Stomach smooth muscle (tissue), 2 donors: ENCODE results near the gene MAP3K5.
A peak's percentile ranks its signal among the peaks of the same experiment; 100 is the strongest.

Experiments
- H3K27ac ChIP-seq: one replicate; pipeline ENCODE4 v1.7.0; 2013; ENCODE audit warnings: mild to moderate bottlenecking, low read length, inconsistent platforms
- H3K27me3 ChIP-seq, 2 donors: one replicate each; pipeline ENCODE4 v1.7.0; 2013; ENCODE audit warnings: low read length in 2 of 2; ENCODE audit not compliant: insufficient read depth in 2 of 2, control insufficient read depth in 1 of 2
- H3K36me3 ChIP-seq, 2 donors: one replicate each; pipeline ENCODE4 v1.7.0; 2013; ENCODE audit warnings: low read length in 2 of 2; ENCODE audit not compliant: control insufficient read depth in 2 of 2, insufficient read depth in 2 of 2
- H3K4me1 ChIP-seq: one replicate; pipeline ENCODE4 v1.7.0; 2013; ENCODE audit warnings: low read length; ENCODE audit not compliant: control insufficient read depth, insufficient read depth
- H3K4me3 ChIP-seq, 2 donors: one replicate each; pipeline ENCODE4 v1.7.0; 2013; ENCODE audit warnings: low read length in 2 of 2
- H3K9ac ChIP-seq, 2 donors: one replicate each; pipeline ENCODE4 v1.7.0; 2013; ENCODE audit warnings: low read length in 2 of 2, mild to moderate bottlenecking in 1 of 2
- H3K9me3 ChIP-seq, 2 donors: one replicate each; pipeline ENCODE4 v1.7.0; 2013; ENCODE audit warnings: low read length in 2 of 2; ENCODE audit not compliant: control insufficient read depth in 2 of 2
- donor health status: healthy.
- donor health status: Pancreatic carcinoma.

The MAP3K5 gene

GRCh38 chr6:136566851-136567250 is 225.4 kb downstream of the MAP3K5 start:
- Histone ChIP-seq H3K36me3 (peaks cover 3 to 5% of the 10 kb centered on the region in 2 donors), H3K4me1 (no peaks in the 10 kb centered on the region), H3K27me3 (no peaks in the 10 kb centered on the region), H3K4me3 (no peak overlapping the region), H3K27ac (no peak overlapping the region), H3K9ac (no peak overlapping the region), H3K9me3 (no peaks in the 10 kb centered on the region)

DNA sequence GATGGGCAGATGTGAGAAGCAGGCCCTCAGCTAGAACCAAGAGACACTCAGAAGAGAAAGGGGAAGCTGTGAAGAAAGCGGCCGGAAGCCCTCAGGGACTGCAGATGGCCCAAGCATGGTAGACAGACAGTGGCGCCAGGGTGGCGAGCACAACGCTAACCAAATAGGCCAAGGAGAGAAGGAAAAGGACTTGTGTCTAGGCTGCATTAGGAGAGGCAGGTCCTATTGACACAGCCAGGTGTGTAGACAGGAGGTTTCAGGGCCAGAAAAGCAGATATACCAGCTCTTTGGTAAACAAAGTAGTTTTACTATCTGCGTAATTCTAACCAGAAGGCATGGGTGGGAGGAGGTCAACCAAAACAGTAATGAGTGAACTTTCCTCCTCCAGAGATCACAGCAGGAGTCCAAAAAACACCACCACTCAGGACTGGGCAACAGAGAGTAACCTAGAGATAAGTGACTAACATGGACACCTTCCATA is 226.2 kb downstream of the MAP3K5 start:
- Histone ChIP-seq H3K4me3 (no peak overlapping the region), H3K27ac (no peak overlapping the region), H3K4me1 (no peaks in the 10 kb centered on the region), H3K36me3 (peaks cover 5 to 8% of the 10 kb centered on the region in 2 donors), H3K27me3 (no peaks in the 10 kb centered on the region), H3K9ac (no peak overlapping the region), H3K9me3 (no peaks in the 10 kb centered on the region)

DNA sequence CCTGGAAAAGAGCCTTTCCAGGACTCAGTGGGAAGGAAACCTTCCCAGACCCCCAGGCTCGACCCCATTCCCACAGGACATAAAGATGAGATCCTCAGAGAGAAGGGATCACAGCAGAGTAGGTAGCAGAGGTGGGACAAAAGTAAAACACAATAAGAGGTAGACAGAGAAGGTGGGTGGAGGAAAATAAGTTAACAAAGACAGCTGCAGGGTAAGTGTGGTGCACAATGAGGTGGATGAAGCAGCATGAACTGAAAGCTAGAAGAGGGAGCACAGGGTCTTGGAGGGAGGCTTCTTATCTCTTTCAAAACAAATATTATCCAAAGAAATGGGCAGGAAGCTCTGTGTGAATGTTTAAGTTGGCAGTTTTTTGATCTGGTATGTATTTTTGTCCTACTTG is 228.1 kb downstream of the MAP3K5 start:
- H3K36me3 ChIP-seq, result peaks cover 5 to 9% of the 10 kb centered on the region in 2 donors
- no peaks in the 10 kb centered on the region for H3K27me3 ChIP-seq
- no peaks in the 10 kb centered on the region for H3K4me1 ChIP-seq
- H3K9ac ChIP-seq, result no peak overlapping the region
- no peak overlapping the region for H3K4me3 ChIP-seq
- no peak overlapping the region for H3K27ac ChIP-seq
- H3K9me3 ChIP-seq, result no peaks in the 10 kb centered on the region

GRCh38 chr6:136563386-136564152 is 228.7 kb downstream of the MAP3K5 start:
- no peak overlapping the region for H3K4me3 ChIP-seq
- H3K27me3 ChIP-seq, result no peaks in the 10 kb centered on the region
- H3K4me1 ChIP-seq, result no peaks in the 10 kb centered on the region
- no peak overlapping the region for H3K27ac ChIP-seq
- peaks cover 5 to 9% of the 10 kb centered on the region in 2 donors for H3K36me3 ChIP-seq
- no peaks in the 10 kb centered on the region for H3K9me3 ChIP-seq
- no peak overlapping the region for H3K9ac ChIP-seq

DNA sequence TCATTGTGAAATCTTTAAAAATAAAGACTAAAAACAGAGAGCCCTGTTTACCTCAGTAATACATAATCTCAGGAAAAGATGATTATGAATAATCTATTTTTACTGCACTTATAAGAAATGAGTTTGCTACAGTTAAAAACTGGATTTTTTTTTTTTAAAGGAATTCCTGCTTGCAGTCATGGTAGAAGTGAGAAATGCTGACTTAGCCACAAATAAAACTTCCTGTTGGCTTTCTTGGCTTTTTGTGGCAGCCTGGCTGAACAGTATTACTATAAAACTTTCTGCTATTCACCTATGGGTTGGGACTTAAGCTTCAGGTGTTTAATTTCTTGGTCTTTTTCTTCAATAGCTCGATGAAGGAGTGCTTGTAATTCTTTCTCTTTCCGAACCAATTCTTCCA is 230.1 kb downstream of the MAP3K5 start:
- Histone ChIP-seq H3K27me3 (no peaks in the 10 kb centered on the region), H3K4me1 (no peaks in the 10 kb centered on the region)

GRCh38 chr6:136553166-136553787 is 239.0 kb downstream of the MAP3K5 start:
- H3K27me3 ChIP-seq, result peaks cover 17 to 49% of the 10 kb centered on the region in 2 donors
- H3K27ac ChIP-seq, result no peak overlapping the region
- peaks cover 0 to 5% of the 10 kb centered on the region in 2 donors for H3K36me3 ChIP-seq
- H3K9me3 ChIP-seq, result no peaks in the 10 kb centered on the region
- no peak overlapping the region for H3K9ac ChIP-seq
- H3K4me1 ChIP-seq, result peaks cover 13% of the 10 kb centered on the region
- no peak overlapping the region for H3K4me3 ChIP-seq

More for the DNA sequence above, 230.1 kb downstream of the MAP3K5 start:
- H3K9me3 ChIP-seq, result no peaks in the 10 kb centered on the region
- peaks cover 0 to 11% of the 10 kb centered on the region in 2 donors for H3K36me3 ChIP-seq
- no peak overlapping the region for H3K4me3 ChIP-seq
- H3K27ac ChIP-seq, result no peak overlapping the region
- no peak overlapping the region for H3K9ac ChIP-seq

- Histone ChIP-seq H3K9ac (no peak overlapping the region), H3K27me3 (peaks cover 17 to 50% of the 10 kb centered on the region in 2 donors), H3K4me1 (peaks cover 13% of the 10 kb centered on the region), H3K36me3 (peaks cover 0 to 3% of the 10 kb centered on the region in 2 donors), H3K9me3 (no peaks in the 10 kb centered on the region), H3K4me3 (no peak overlapping the region), H3K27ac (no peak overlapping the region)
Observed at GRCh38 chr6:136552054-136552453, 240.2 kb downstream of the MAP3K5 start.

DNA sequence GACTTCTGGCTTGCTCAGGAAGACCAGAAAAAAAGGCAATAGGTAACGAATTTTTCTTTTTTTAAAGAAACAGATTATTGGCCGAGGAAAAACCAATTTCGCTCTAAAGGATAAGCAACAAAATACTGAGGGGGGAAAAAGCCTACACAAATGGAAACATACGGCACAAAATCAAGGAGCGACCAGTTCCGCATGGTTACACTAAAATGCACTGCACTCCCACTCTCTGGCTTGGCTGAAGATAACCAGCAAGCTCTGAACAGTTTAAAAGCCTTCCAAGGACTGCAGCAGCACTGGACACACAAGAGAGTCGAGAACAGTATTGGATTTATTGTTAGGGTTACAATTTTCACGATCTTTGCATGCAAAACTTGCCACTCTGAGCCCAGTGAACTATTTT is 241.2 kb downstream of the MAP3K5 start:
- Histone ChIP-seq H3K9ac (no peak overlapping the region), H3K27me3 (peaks cover 17 to 50% of the 10 kb centered on the region in 2 donors), H3K36me3 (peaks cover 0 to 3% of the 10 kb centered on the region in 2 donors), H3K4me3 (peak overlapping the region in 1 of 2 donors; percentile 77), H3K4me1 (peaks cover 13% of the 10 kb centered on the region), H3K9me3 (no peaks in the 10 kb centered on the region), H3K27ac (no peak overlapping the region)

DNA sequence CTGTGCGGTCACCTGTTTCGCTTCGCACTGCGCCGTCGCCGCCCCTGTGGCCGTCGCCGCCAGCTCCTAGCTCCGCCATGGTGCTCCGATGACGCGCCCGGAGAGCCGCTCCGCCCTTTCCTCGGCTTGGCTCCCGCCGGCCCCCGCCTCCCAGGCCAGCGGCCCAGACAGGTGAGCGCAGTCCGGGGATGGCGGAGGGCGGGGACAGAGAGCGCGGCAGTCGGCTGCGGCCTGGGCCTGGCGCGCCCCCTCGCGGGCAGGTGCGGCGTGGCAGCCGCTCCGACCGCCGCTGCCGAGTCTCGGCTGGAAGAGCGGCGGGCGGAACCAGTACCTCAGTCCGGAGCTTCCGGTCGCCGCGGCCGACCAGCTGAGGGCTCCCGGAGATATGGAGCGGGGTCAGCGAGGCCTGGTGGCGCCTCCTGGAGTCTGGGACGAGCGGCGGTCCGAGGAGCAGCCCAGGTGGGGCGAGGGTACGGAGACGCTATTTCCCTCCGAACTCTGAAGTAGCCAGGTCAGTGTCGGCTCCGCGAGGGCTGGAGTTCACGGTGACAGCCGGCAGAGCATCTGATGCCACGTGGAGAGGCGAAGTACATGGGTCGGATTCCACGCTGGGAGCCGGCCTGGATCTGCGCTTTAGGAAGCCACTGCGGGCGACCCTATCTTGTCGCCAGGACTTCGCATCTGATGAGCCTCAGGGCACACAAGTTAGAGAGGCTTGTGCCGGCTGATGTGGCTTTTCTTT is 241.8 kb downstream of the MAP3K5 start, which contains the start of gene MAP7:
MAP7 (minus strand) TSS at position 93 of the 742 bp plus-strand sequence; CDS start at position 79, 14 bp downstream.
- Histone ChIP-seq H3K27me3 (peaks cover 17 to 50% of the 10 kb centered on the region in 2 donors), H3K4me1 (peaks cover 13% of the 10 kb centered on the region), H3K9me3 (no peaks in the 10 kb centered on the region), H3K4me3 (peak within 1 kb of the TSS; percentile 61 to 77), H3K9ac (peak within 1 kb of the TSS in 1 of 2 donors; percentile 37), H3K27ac (no peak within 1 kb of the TSS), H3K36me3 (peaks cover 0 to under 1% of the 10 kb centered on the region in 2 donors)

DNA sequence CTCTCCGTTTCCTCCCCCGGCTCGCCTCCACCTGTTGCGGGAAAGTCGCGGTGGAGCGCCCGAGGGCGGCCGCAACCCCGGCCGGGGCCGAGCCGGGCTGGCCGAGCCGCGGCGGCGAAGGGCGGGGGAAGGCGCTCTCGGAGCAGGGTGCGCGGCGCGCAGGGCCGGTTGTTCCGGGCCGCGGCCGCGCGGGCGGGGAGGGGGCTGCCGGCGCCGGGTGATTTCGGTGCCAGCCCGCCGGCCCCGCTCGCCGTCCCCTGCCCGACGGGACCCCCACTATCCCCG is 242.3 kb downstream of the MAP3K5 start:
- Histone ChIP-seq H3K27me3 (peaks cover 17 to 50% of the 10 kb centered on the region in 2 donors), H3K9me3 (no peaks in the 10 kb centered on the region)

More for the DNA sequence above, 242.3 kb downstream of the MAP3K5 start:
- H3K9ac ChIP-seq, result peak overlapping the region in 1 of 2 donors; percentile 37
- H3K4me1 ChIP-seq, result peaks cover 13% of the 10 kb centered on the region
- H3K27ac ChIP-seq, result no peak overlapping the region
- H3K36me3 ChIP-seq, result no peaks in the 10 kb centered on the region
- H3K4me3 ChIP-seq, result peak overlapping the region; percentile 61 to 77
